Cardiac septum (tissue), 1 donor: ENCODE measurements around the gene CENPB. TPM values are rescaled to one million over a fixed set of nuclear protein-coding genes. Genes with fewer than 3 reads are reported as not detected.
"Not testable (repeated sequence)": the region's sequence is repeated elsewhere in the genome, so short reads cannot be mapped to it uniquely, and the experiment has no call there.

Source experiments
- DNase-seq: peaks from one replicate; pipeline ENCODE4 v3.0.0-alpha.2; 2020; ENCODE audit warnings: low spot score
- intact Hi-C: fragments of 100-400 bp; cut with DNase I; formaldehyde crosslinking; loops from one replicate; pipeline ENCODE4 v1.14.0; 2022
- total RNA-seq: library from RNA; stranded (reverse); fragmentation: NEBNext Ultra II Directional; extraction: Animal tissue kit (Norgen Biotek cat#: 25700); gene quantifications from one replicate; pipeline ENCODE4 v1.2.1, GENCODE V29; 2021
- donor health status: DM: no; HTN: no; CAD: no.

The CENPB gene
- total RNA-seq, 1 donor from 2014 or later = 79.8 TPM

- DNase-seq = peak; percentile 97
- intact Hi-C loops = loop anchor here (2.0 kb wide), 1 partner anchor 15 kb away; no protein-coding TSS in a partner anchor
Observed at GRCh38 chr20:3795511-3796468, 9.2 kb upstream of the CENPB start, which contains the start of gene CDC25B. CDC25B (plus strand) TSS chr20:3796310; CDS start chr20:3796532, 222 bp downstream.

GRCh38 chr20:3794701-3795420 lies 8.3 kb upstream of the CENPB start:
- intact Hi-C loops = no loop called here
- no peak for DNase-seq

- intact Hi-C loops = not testable (repeated sequence)
Observed at GRCh38 chr20:3794168-3794567, 7.6 kb upstream of the CENPB start.

GRCh38 chr20:3789201-3789600 lies 2.7 kb upstream of the CENPB start:
- not testable (repeated sequence) for DNase-seq
- intact Hi-C loops = loop anchor here (10.0 kb wide), 2 partner anchors 226 to 286 kb away; partner anchors contain the start of gene RNF24

More at GRCh38 chr20:3794168-3794567, 7.6 kb upstream of the CENPB start:
- DNase-seq = not testable (repeated sequence)

GRCh38 chr20:3788685-3789155 lies 2.2 kb upstream of the CENPB start:
- no peak for DNase-seq

GRCh38 chr20:3787324-3788014 lies 929 bp upstream of the CENPB start:
- DNase-seq = no peak
- intact Hi-C loops = loop anchor here (1.0 to 10.0 kb wide), 3 partner anchors 31 to 287 kb away; partner anchors contain the start of gene RNF24

More at GRCh38 chr20:3788685-3789155, 2.2 kb upstream of the CENPB start:
- intact Hi-C loops = loop anchor here (10.0 kb wide), 2 partner anchors 226 to 286 kb away; partner anchors contain the start of gene RNF24

GRCh38 chr20:3786126-3786484 lies 435 bp downstream of the CENPB start:
- intact Hi-C loops = loop anchor here (10.0 kb wide), 2 partner anchors 229 to 289 kb away; partner anchors contain the start of gene RNF24
- DNase-seq = no peak

- intact Hi-C loops = loop anchor here (10.0 kb wide), 2 partner anchors 229 to 289 kb away; partner anchors contain the start of gene RNF24
- no peak for DNase-seq
Observed at GRCh38 chr20:3785240-3786125, 1.1 kb downstream of the CENPB start.

GRCh38 chr20:3784863-3785239 lies 1.7 kb downstream of the CENPB start:
- intact Hi-C loops = loop anchor here (5.0 to 10.0 kb wide), 3 partner anchors 68 to 290 kb away; partner anchors contain the start of gene RNF24
- no peak for DNase-seq

- DNase-seq = no peak
- intact Hi-C loops = loop anchor here (5.0 to 10.0 kb wide), 3 partner anchors 67 to 290 kb away; partner anchors contain the start of gene RNF24
Observed at GRCh38 chr20:3784216-3784853, 2.2 kb downstream of the CENPB start.

- intact Hi-C loops = loop anchor here (5.0 to 10.0 kb wide), 3 partner anchors 66 to 291 kb away; partner anchors contain the start of gene RNF24
- no peak for DNase-seq
Observed at GRCh38 chr20:3783511-3784195, 2.9 kb downstream of the CENPB start.

GRCh38 chr20:3783068-3783489 lies 3.5 kb downstream of the CENPB start:
- intact Hi-C loops = loop anchor here (5.0 to 10.0 kb wide), 3 partner anchors 66 to 292 kb away; partner anchors contain the start of gene RNF24
- no peak for DNase-seq

- no peak for DNase-seq
- intact Hi-C loops = loop anchor here (5.0 to 10.0 kb wide), 3 partner anchors 65 to 292 kb away; partner anchors contain the start of gene RNF24
Observed at GRCh38 chr20:3782597-3782996, 3.9 kb downstream of the CENPB start.

GRCh38 chr20:3781153-3781910 lies 5.2 kb downstream of the CENPB start, which contains the start of gene SPEF1:
SPEF1 (minus strand) TSS chr20:3781448; CDS start chr20:3781287, 161 bp downstream.
- intact Hi-C loops = loop anchor here (5.0 to 10.0 kb wide), 3 partner anchors 64 to 293 kb away; partner anchors contain the start of gene RNF24
- DNase-seq = no peak

GRCh38 chr20:3778976-3779375 lies 7.6 kb downstream of the CENPB start:
- no peak for DNase-seq

More at GRCh38 chr20:3778976-3779375, 7.6 kb downstream of the CENPB start:
- intact Hi-C loops = no loop called here
